ENCODE measurements around the gene FAM78B.
A peak's percentile ranks its signal among the peaks of the same experiment; 100 is the strongest.

FAM78B gene

GRCh38 chr1:166175032-166175431 is 8.2 kb upstream of the FAM78B start:
- TF ChIP-seq CTCF (IDR thresholded peaks at IDR 0.05; ENCODE audit: insufficient read depth, low read depth, low read length, missing control alignments): no peak
- H3K4me3 ChIP-seq (ENCODE audit: low read length): no peak overlapping the region
- no peak for DNase-seq (ENCODE audit: low read depth)

DNA sequence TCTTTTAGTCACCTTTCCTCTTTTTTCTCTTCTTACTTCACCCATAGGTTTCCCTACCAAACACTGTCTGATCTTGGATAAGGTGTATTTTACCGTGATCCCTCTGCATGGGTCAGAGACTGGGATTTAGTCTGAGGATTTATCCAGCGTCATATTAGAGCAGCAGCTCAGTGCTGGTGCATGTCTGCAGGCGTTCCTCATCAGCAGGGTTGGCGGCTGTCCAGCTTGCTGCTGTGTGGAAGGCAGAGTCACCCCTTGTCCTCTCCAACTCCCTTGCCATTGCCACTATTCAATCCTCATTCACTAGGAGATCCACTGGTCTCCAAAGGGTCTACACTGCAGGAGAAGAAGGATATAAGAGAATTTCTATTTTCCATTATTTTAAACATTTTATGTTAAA is 7.3 kb upstream of the FAM78B start:
- no peak for TF ChIP-seq CTCF (IDR thresholded peaks at IDR 0.05; ENCODE audit: insufficient read depth, low read depth, low read length, missing control alignments)
- DNase-seq (ENCODE audit: low read depth): peak; percentile 26
- no peak overlapping the region for H3K4me3 ChIP-seq (ENCODE audit: low read length)

GRCh38 chr1:166172106-166172505 is 5.3 kb upstream of the FAM78B start:
- TF ChIP-seq CTCF (IDR thresholded peaks at IDR 0.05; ENCODE audit: insufficient read depth, low read depth, low read length, missing control alignments): no peak
- no peak overlapping the region for H3K4me3 ChIP-seq (ENCODE audit: low read length)
- peak; percentile 7 for DNase-seq (ENCODE audit: low read depth)

DNA sequence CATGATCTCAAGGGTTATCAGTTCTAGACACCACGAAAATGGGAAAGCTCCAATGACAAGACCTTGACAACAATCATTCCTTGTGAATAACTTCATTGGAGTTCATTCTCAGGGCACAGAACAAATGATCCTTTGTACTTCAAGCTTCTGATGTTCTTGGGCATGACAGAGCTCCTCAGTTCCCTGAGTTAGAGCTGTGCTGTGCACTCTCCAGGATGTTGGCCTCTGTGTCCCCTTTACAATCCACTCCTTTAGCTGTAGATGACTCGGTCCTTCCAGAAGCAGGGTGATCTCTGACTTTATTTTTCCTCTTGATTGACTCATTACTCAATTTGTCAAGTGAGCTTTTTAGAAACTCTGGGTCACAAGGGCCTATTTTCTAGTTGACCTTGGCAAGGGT is 3.9 kb upstream of the FAM78B start:
- H3K4me3 ChIP-seq (ENCODE audit: low read length): no peak overlapping the region
- TF ChIP-seq CTCF (IDR thresholded peaks at IDR 0.05; ENCODE audit: insufficient read depth, low read depth, low read length, missing control alignments): no peak
- no peak for DNase-seq (ENCODE audit: low read depth)

GRCh38 chr1:166170075-166170474 is 3.3 kb upstream of the FAM78B start:
- no peak overlapping the region for H3K4me3 ChIP-seq (ENCODE audit: low read length)
- no peak for TF ChIP-seq CTCF (IDR thresholded peaks at IDR 0.05; ENCODE audit: insufficient read depth, low read depth, low read length, missing control alignments)
- DNase-seq (ENCODE audit: low read depth): no peak

DNA sequence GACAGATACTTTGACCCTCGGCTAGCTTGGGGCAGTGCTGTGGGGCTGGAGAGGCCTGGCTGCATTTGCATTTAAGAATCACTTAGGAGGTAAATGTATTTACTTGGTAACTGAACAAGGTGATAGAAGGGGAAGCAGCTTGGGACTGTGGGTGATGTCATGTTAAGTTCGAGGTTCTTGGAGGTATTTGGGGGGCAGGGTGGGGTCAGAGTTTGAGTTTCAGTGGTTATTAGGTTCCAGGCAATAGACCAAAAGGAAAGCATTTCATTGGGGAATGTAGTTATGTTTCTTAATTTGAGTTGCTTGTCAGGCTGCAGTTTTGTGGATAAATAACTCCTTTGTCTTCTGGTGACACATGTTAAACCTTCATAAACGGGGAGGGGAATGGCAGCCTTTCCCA is 2.4 kb upstream of the FAM78B start:
- H3K4me3 ChIP-seq (ENCODE audit: low read length): no peak overlapping the region
- no peak for DNase-seq (ENCODE audit: low read depth)
- TF ChIP-seq CTCF (IDR thresholded peaks at IDR 0.05; ENCODE audit: insufficient read depth, low read depth, low read length, missing control alignments): no peak

DNA sequence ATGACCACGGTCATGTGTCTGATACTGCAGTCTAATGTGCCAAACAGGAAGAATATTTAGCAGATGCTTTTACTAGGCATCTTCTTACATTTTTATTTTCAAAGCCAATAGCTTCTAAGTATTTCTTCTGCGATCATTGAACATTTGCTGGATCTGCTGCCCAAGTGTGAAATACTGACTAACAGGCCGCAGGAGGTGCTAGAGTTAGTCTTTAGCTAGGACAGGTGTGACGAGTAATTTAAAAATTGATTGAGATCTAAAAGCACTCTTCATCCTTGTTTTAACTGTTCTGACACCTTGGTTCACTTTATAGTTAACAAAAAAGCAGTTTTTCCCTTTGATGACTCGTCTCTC is 748 bp upstream of the FAM78B start:
- DNase-seq (ENCODE audit: low read depth): no peak
- no peak for TF ChIP-seq CTCF (IDR thresholded peaks at IDR 0.05; ENCODE audit: insufficient read depth, low read depth, low read length, missing control alignments)
- H3K4me3 ChIP-seq (ENCODE audit: low read length): peak overlapping the region; percentile 41

All from epithelial cell of esophagus (primary cell).